ENCODE results near the gene TMCC3.
"Not testable (repeated sequence)": the region's sequence is repeated elsewhere in the genome, so short reads cannot be mapped to it uniquely, and the experiment has no call there.

TMCC3 gene

DNA sequence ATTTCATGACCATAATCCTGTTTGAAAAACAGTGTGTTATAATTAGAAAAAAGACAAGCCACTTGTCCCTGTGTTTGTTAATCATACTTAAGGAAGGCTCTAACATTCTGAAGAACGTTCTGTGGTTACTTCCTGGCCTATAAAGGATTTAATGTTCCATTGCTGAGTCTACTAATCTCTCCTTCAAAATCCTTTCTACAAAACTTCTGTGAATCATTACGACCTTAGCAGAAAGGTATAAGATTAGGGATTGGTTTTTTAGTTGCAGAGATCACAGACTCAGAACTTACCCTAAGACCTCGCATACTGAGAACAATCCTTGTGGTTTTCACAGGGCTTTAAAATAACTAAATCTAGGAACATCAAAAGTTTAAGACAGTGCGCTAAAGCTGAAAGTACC, 48.3 kb downstream of the TMCC3 start:
- DNase-seq (ENCODE audit: low read depth in 2 of 2): no peak

DNA sequence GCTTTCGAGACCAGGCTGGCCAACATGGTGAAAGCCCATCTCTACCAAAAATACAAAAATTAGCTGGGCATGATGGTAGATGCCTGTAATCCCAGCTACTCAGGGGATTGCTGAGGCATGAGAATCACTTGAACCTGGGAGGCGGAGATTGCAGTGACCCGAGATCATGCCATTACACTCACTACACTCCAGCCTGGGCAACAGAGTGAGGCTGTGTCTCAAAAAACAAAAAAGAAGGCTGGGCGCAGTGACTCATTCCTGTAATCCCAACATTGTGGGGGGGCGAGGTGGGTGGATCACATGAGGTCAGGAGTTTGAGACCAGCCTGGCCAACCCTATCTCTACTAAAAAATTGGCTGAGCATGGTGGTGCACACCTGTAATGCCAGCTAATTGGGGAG, 49.0 kb downstream of the TMCC3 start:
- not testable (repeated sequence) for DNase-seq (ENCODE audit: low read depth in 2 of 2)

DNA sequence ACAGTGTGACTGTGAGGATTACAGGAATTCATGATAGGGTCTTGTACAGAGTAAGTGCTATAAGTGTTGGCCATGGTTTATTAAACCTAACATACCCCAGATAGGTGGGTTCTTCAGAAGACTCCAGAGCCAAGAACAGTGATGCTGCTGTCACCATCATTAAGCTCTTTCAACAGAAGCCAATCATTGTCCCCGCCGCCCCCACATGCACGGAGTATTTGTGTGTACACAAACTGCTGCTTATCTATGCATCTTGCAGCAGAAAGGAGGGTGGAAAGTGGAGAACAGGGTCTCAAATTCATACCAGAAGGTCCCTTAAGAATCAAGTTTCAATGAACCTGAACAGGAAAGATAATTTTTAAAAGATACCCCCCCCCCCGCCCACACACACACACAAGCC, 51.2 kb downstream of the TMCC3 start:
- DNase-seq (ENCODE audit: low read depth in 2 of 2): no peak

DNA sequence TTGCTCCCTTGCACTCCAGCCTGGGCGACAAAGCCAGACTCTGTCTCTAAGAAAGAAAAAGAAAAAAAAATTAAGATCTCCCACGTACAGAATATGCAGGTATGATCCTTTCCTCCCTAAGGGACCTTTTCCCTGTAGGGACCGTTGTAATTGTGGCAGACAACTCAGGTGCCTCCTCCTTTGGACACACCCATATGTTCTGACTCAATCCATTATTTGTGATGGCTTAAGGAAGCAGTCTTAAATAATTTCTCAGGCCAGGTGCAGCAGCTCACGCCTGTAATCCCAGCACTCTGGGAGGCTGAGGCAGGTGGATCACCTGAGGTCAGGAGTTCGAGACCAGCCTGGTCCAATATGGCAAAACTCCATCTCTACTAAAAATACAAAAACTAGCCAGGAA, 53.1 kb downstream of the TMCC3 start:
- DNase-seq (ENCODE audit: low read depth in 2 of 2): no peak

DNA sequence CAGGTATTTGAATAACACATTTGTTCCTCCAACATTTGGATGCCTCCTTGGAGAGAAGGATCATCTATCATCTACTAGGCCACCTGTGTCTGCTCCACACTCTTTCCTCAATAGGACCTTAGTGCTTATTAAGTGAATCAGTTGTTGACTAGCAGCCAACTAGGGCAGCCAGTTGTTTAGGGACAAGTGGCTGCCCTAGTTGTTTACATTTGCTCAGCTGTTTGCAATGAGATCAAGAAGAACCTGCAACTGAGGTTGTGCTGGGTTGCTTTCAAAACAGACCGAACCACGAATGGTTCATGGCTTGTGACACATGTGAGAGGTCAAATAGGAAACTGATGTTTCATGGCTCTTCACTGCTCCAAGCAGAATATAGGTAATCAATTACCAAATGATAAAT, 53.8 kb downstream of the TMCC3 start:
- DNase-seq (ENCODE audit: low read depth in 2 of 2): no peak

DNA sequence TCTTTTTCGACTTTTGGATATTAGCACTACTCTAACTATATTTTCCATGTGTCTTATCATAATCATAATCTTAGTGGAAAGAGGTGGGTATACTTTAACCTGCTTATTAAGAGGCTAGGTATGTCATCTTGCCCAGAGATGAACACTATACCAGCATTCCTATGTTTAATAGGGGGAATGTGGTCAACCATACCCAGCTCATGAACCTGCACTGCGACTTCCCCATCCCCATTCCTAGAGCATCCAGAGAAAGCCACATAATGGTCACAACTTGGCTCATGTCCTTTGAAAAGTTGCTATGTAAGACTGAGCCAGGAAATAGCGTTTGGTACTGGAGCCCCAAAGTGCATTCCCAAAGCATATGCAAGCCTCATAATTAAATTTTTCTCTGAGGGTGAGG, 55.2 kb downstream of the TMCC3 start:
- DNase-seq (ENCODE audit: low read depth in 2 of 2): no peak

DNA sequence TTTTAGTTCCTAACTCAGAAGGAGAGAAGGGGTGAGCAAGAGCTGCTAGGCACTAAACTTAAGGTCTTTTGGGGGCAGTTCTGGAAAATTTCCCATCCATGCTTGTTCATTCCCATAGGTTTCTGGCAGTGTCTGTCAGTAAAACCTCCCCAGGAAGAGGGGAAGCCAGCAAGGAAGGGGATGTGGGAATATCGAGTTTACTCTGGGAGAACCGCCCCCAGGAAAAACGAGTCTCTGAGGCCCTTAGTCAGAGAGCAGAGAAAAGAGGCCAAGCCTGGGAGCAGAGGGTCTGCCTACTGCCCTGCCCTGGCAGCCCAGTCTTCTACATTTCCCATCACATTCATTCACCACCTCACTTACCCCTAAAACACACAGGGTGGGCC, 55.9 kb downstream of the TMCC3 start:
- no peak for DNase-seq (ENCODE audit: low read depth in 2 of 2)

DNA sequence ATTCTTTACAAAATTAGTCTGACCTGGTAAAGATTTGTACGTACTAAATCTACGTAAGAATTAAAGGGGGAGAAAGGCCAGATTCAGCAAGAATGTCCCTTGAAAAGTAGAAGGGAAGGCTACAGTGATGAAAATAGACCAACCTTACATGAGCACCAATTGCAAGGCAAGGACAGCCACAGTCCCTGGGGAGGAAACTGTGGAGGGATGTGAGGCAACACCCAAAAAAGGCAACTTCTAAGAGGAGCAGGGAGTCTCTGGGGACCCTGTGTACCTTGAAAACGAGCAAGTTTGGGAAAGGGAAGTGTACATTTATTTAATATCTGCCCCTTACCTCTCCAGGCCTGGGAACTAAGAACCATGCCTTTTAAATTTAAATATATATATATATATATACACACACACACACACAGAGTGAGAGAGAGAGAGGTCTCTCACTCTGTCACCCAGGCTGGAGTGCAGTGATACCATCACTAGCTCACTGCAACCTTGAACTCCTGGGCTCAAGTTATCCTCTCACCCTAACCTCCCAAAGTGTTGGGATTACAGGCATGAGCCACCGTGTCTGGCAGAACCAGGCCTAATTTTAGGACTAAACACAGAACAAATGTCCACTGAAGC, 56.4 kb downstream of the TMCC3 start:
- no peak for DNase-seq (ENCODE audit: low read depth in 2 of 2)

DNA sequence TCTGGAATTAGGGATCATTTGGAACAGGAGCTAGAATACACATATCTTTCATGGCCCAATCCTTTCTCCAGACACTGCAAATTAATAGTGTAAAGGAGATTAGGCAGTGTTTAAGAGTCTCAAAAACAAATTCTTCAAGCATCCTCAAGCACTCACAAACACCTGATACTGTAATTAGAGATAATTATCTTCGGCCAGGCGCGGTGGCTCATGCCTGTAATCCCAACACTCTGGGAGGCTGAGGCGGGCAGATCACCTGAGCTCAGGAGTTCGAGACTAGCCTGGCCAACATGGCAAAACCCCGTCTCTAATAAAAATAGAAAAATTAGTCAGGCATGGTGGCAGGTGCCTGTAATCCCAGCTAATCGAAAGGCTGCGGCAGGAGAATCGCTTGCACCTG, 57.6 kb downstream of the TMCC3 start:
- DNase-seq (ENCODE audit: low read depth in 2 of 2): not testable (repeated sequence)

DNA sequence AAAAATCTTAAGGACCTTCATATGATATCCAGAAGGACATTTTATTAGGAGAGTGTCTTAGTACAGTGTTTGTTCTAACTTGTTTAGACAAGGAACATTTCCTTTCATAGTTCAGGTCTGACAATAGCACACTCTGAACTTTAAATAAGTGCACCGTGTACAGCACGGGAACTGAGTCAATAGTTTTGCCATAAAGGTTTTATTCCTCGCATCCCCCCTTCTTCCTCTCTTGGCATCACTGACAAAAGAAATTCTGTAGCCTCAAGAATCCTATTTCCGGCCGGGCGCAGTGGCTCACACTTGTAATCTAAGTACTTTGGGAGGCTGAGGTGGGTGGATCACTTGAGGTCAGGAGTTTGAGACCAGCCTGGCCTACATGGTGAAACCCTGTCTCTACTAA, 58.3 kb downstream of the TMCC3 start:
- DNase-seq (ENCODE audit: low read depth in 2 of 2): no peak

DNA sequence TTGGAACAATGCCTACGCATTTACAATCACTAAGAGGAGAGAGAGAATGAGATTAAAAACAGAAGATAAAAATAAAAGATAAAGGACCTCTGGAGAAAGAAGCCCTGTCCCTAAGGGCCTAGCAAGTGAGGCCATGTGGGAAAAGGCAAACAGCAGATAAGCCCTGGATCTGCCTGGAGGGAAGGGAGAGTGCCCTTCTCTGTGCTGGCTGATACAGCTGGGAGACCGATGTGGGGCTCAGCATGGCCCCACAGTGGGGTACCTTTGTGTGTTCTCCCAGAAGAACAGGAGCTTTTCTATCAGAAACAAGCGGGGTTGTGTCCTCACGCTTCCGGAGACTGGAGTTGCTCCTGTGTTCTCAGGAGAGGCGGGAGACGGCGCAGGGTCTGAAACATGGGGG, 59.9 kb downstream of the TMCC3 start:
- DNase-seq (ENCODE audit: low read depth in 2 of 2): no peak

DNA sequence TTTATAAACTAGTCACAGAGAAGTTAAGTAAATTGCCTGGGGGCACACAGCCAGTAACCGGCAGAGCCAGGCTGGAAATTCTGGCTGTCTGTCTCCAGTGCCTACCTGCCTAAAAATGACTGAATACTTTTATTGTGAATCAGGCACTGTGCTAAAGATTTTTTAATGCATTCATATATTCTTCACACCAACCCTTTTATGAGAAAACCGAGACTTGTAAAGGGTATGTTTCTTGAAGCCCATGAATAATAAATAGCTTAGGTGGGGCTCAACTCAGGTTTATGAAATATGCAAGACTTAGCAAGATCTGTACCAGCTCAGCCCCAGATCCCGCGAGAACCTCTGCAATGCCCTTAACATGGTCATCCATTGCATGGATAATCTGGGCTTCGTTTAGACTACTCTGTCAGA, 60.8 kb downstream of the TMCC3 start:
- DNase-seq (ENCODE audit: low read depth in 2 of 2): no peak

DNA sequence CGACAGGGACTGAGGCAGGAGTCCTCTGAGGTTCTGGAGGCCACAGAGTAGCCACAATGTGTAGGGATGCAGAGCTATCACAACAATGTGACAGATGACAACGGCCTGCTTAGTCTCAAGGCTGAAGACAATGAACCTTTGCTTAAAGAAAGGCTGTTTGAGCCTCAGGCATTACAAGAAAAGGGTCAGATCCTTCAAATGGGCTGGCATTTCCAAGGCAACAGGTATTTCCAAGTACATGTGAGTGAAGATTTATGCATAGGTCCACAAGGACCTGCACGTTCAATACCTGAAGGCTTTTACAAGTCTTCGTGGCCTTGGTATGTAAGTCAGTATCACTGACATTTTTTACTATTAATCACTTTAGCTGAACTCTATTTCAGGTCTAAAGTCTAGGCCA, 62.0 kb downstream of the TMCC3 start:
- no peak for DNase-seq (ENCODE audit: low read depth in 2 of 2)

DNA sequence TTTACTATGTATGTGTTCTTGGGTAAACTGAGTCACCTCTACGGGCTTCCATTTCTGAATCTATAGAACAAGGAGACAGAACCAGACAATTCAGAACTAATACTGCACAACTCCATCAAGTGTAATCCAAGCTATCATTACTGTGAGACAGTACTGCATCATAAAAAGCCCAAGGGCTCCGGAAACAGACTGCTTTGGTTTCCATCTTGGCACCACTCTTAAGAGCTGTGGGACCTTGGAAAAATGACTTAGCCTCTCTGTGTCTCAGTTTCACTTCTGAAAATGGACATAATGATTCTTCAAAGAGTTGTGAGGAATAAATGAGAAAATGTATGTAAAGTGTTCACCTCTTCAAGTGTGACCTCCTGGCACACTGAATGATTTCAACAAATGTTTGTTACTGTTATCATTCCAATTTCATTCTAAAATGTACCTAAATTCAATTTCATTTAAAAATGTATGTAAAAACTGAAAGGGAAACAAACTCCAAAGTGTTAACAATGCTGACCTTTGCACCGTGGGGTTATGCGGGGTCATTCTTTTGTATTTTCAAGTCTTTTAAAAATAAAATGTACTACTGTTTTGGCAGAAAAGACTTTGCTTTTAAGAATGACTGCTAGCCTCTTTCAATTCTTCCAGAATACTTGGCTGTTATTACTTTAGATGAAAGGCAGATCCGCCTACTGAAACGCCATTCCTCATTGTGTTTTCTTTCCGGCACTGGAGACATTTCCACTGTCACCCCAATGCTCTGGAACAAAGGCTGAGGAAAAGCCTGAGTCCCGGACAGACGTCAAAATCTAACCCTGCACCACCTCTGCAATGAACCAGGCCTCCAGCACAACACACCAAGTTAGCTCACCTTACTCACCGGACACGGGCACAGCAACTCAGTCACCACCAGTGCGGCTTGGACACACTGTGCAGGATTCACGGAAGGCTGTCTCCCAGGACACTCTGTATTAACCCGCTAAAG, 62.8 kb downstream of the TMCC3 start:
- DNase-seq (ENCODE audit: low read depth in 2 of 2): no peak

DNA sequence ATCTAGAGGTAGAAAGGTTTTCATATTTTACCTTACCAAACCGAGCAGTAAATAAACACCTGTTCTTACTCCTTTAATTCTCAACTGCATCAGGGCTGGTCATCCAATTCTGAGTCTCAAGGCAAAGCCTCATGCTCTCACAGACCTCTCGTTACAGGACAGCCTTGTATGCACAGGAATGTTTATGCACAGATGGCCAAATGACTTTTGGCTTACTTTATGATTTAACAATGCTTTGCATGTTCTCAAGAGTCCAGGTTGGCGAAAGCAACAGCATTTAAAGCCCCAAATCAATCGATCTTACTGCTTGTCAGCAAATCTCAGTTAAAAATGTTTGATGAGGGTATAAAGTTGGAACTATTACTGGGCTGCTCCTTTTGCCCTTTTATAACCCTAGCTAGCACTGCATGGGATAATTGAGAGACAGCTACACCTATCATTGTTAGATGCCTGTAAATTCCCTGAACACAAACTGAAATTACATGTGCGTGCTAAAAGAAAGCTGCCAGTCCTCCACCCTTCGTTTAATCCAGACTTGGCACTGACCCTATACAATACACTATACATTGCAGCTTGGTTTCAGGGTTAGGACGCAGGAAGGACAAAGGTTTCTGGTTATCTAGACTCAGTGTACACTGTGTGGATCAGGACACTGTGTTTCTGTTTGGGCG, 63.6 kb downstream of the TMCC3 start:
- no peak for DNase-seq (ENCODE audit: low read depth in 2 of 2)

DNA sequence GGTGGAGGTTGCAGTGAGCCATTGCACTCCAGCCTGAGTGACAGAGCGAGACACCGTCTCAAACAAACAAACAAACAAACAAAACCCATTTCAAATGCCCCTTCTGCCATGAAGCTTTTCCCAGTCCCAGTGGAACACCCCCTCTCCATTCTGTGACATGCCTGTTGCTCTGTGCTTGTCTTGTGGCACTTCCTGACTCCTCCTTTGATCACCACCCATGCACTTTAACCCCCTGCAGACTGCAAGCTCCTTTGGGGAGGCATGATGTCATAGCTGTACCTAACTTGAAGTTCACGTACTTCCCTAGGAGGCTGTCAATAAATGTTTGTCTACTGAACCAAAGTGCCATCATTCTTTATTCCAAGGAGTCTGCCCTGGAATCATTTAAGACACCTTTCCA, 64.7 kb downstream of the TMCC3 start:
- no peak for DNase-seq (ENCODE audit: low read depth in 2 of 2)

DNA sequence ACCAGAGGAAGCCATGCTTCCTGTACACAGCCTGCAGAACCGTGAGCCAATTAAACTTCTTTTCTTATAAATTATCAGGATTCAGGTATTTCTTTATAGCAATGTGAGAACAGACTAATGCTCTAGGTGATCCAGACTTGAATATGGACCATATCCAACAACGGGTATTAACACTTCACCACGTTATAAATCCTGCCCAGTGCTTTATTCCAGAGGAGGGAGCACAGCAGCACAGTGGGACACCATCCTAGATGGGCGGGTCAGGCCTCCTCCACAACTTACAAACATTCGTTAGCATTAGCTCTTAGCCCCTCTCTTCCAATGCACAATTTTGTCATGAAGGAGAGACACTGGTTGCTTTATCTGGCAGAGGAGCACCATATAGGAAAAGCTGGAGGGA, 66.0 kb downstream of the TMCC3 start:
- no peak for DNase-seq (ENCODE audit: low read depth in 2 of 2)

DNA sequence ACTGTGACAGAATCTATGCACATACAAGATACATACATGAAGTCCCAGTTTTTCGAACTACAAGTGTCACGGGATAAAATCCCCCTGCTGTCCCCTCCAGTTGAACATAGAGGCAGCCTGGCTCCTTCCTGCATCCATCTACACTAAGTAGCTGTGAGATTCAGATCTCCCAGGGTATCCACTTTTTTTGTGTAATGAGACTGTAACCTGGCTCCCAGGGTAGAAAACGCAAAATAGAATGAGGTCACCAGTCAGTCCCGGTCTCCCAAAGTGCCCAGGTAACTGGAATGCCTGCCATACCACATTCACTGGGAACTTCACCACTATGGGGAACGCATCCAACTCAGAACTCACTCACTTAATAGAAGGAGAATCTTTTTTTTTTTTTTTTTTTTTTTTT, 67.8 kb downstream of the TMCC3 start:
- no peak for DNase-seq (ENCODE audit: low read depth in 2 of 2)

DNA sequence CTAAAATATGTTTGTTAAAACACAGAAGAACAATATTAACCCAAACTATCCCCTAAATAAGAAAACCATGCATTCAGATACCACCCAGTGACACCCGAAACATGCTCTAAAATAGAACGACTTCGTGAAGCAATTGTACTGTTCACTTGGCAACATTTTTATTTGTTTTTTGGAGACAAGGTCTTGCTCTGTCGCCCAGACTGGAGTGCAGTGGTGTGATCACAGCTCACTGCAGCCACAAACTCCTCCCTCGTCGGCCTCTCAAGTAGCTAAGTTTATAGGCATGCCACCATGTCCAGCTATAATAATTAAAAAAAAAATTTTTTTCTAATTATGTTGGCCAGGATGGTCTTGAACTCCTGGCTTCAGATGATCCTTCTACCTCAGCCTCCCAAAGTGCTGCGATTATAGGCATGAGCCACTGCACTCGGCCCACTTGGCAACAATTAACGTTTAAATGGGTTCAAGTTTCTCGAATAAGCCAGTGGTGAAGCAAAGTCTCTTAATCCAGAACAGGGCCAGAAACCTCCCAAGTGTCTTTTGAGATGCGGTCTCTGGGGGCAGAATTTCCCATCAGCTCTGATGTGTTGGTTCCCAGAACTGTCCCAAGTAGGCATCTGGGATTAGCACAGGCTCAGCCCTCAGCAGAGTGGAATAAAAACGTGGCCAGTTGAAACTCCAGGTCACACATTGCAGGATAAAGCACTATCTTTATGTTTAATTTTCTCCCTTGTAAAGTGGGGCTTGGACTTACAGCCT, 74.5 kb downstream of the TMCC3 start:
- DNase-seq (ENCODE audit: low read depth in 2 of 2): no peak

DNA sequence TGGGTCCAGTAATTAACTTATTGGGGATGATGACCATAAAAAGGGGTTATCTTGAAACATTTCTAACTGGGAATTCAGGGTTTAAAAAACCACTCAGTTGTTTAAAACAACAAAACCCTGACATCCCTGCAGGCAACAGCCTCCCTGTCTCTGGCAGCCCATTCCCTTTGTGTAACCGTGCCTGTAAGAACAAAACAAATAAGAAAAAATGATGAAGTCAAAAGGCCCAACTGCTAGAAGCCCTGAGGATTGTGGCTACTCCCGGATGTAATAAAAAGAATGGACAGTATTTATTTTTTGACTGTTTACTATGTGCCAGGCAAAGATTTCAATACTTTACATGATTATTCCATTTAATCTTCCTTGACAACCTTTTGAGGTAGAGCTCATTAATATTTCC, 75.3 kb downstream of the TMCC3 start:
- no peak for DNase-seq (ENCODE audit: low read depth in 2 of 2)

DNA sequence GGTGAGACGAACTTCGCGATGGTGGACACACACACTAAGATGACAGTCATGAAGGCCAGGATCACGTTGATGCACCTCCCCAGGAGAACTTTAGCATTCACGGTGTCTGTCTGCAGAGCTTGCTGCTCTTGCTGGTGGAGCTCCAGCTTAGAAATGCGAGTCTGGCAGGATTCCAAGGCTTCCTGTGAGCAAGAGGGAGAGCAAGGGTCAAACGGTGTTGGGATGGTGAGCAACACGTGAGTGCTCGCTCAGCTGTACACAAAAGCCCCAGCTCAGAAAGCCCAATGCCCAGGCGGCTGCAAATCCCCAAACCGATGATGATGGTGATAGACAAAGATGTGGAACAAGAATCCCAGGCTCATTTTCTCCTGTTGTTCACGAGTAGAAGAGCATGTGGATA, 78.8 kb downstream of the TMCC3 start:
- DNase-seq (ENCODE audit: low read depth in 2 of 2): no peak

DNA sequence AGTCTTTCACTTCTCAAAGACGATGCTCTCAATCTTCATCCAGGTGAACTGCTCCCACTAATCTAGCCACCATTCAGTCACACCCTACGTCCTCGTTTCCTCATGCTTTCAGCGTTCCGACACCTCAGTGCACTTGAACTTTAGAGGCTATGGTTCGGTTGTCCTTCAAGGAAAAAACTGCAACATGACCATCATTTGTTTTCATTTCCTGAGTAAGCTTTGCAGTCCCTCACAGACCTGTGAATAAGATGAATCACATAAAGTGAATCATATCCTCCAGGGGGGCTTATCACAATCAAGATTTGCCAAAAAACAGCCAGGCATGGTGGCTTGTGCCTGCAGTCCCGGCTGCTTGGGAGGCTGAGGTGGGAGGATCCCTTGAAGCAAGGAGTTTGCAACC, 80.2 kb downstream of the TMCC3 start:
- DNase-seq (ENCODE audit: low read depth in 2 of 2): no peak
